GM12878 (cell line): Measurements from ENCODE around the gene GPR108. TPM values are rescaled to one million over a fixed set of nuclear protein-coding genes. Genes with fewer than 3 reads are reported as not detected.

Source experiments
- ATAC-seq: fragments of 200-7000 bp; cut with Tn5 transposase; 3 replicates; pipeline ENCODE4 v1.9.1; 2020; ENCODE audit warnings: mild to moderate bottlenecking, moderate library complexity
- BruUV-seq: library from RNA; stranded (reverse); fragments of 400-500 nt; replicated peaks from 2 replicates; lab custom pipeline; 2021; lab: Mats Ljungman, UMichigan
- CTCF ChIA-PET: fragments of 300-600 bp; sonication (Branson Sonifier 250); formaldehyde crosslinking; extraction: SDS; loops from one replicate; lab custom pipeline; 2021; ENCODE audit warnings: inconsistent platforms; lab: Yijun Ruan, JAX
- POLR2A ChIA-PET: fragments of 350-600 bp; formaldehyde crosslinking; extraction: SDS; loops from one replicate; lab custom pipeline; 2021; ENCODE audit warnings: inconsistent platforms; lab: Charles Lee
- RAD21 ChIA-PET: fragments of 300-600 bp; sonication (Branson Sonifier 250); formaldehyde crosslinking; loops from one replicate; lab custom pipeline; 2023; ENCODE audit warnings: antibody characterized with exemption; ENCODE audit not compliant: unreplicated experiment; lab: Charles Lee
- SMC1A ChIA-PET: fragments of 300-600 bp; sonication (Branson Sonifier 250); formaldehyde crosslinking; loops from one replicate; lab custom pipeline; 2023; ENCODE audit not compliant: unreplicated experiment, uncharacterized antibody; lab: Charles Lee
- DNase-seq: peaks from one replicate; pipeline ENCODE4 v3.0.0-alpha.2; 2011; ENCODE audit warnings: low read depth, low spot score
- FAIRE-seq: peaks from 3 replicates; lab custom pipeline; 2011; peaks lifted over from hg19 to GRCh38; lab: Jason Lieb, UNC
- H2AFZ ChIP-seq: 2 replicates; pipeline ENCODE4 v1.6.0; 2011; ENCODE audit warnings: low read depth, low read length, control low read depth; ENCODE audit not compliant: control insufficient read depth
- H3K27ac ChIP-seq: 2 replicates; pipeline ENCODE4 v1.5.1; 2011; ENCODE audit warnings: control low read depth; ENCODE audit not compliant: control insufficient read depth, insufficient read depth
- H3K27me3 ChIP-seq, 2 experiments: replicated peaks in 1 of 2; 2 replicates each; pipeline versions ENCODE4 v1.6.0 to v1.6.1; 2011; ENCODE audit warnings: low read length in 1 of 2; ENCODE audit not compliant: control insufficient read depth in 2 of 2, insufficient read depth in 2 of 2
- H3K36me3 ChIP-seq, 2 experiments: 2 replicates each; pipeline ENCODE4 v1.5.1; 2011; ENCODE audit warnings: low read length in 1 of 2; ENCODE audit not compliant: control insufficient read depth in 2 of 2, insufficient read depth in 2 of 2
- H3K4me1 ChIP-seq: 2 replicates; pipeline ENCODE4 v1.6.1; 2011; ENCODE audit warnings: mild to moderate bottlenecking, low read length, moderate library complexity, mixed read lengths; ENCODE audit not compliant: control insufficient read depth, insufficient read depth
- H3K4me2 ChIP-seq: 2 replicates; pipeline ENCODE4 v1.6.0; 2011; ENCODE audit warnings: control low read depth; ENCODE audit not compliant: control insufficient read depth, insufficient read depth
- H3K4me3 ChIP-seq: fragments of 200-600 bp; sonication (generic); 2 replicates; pipeline ENCODE4 v1.5.1; 2016
- H3K79me2 ChIP-seq: 2 replicates; pipeline ENCODE4 v1.6.0; 2011; ENCODE audit warnings: low read length; ENCODE audit not compliant: control insufficient read depth, insufficient read depth
- H3K9ac ChIP-seq: 2 replicates; pipeline ENCODE4 v1.8.0; 2011; ENCODE audit warnings: low read length, control low read depth, mixed read lengths; ENCODE audit not compliant: control insufficient read depth, insufficient read depth
- H3K9me3 ChIP-seq: replicated peaks from 3 replicates; pipeline ENCODE4 v1.5.1; 2011; ENCODE audit warnings: mild to moderate bottlenecking, low read length; ENCODE audit not compliant: control insufficient read depth, insufficient read depth
- H4K20me1 ChIP-seq: 2 replicates; pipeline ENCODE4 v1.6.0; 2011; ENCODE audit not compliant: control insufficient read depth, insufficient read depth
- CTCF ChIP-seq, 3 experiments: IDR thresholded peaks in 2 of 3; conservative IDR thresholded peaks in 1 of 3; 2 replicates each; pipeline ENCODE4 v1.5.1; 2011; ENCODE audit warnings: low read depth in 3 of 3, low read length in 3 of 3, mild to moderate bottlenecking in 3 of 3, control low read depth in 2 of 3, moderate library complexity in 2 of 3, inconsistent platforms in 1 of 3, mixed read lengths in 1 of 3; ENCODE audit not compliant: control insufficient read depth in 2 of 3, insufficient read depth in 1 of 3; ENCODE audit errors: extremely low read depth in 1 of 3
- EZH2 ChIP-seq: IDR thresholded peaks from 2 replicates; pipeline ENCODE4 v1.6.1; 2012; ENCODE audit warnings: low read depth, mild to moderate bottlenecking, control low read depth, inconsistent platforms, low read length, borderline replicate concordance; ENCODE audit not compliant: control insufficient read depth
- LARP7 ChIP-seq: fragments of 450-650 bp; IDR thresholded peaks from 2 replicates; pipeline ENCODE4 v1.6.1; 2017; ENCODE audit warnings: mild to moderate bottlenecking
- NFYB ChIP-seq: IDR thresholded peaks from 2 replicates; pipeline ENCODE4 v1.6.1; 2011; ENCODE audit warnings: low read depth, mild to moderate bottlenecking, low read length, improper control_type of control experiment, moderate library complexity; ENCODE audit not compliant: insufficient read depth
- PBX3 ChIP-seq: IDR thresholded peaks from 2 replicates; pipeline ENCODE4 v1.6.1; 2011; ENCODE audit warnings: mild to moderate bottlenecking, low read depth, low read length, moderate library complexity; ENCODE audit not compliant: insufficient replicate concordance
- PKNOX1 ChIP-seq: fragments of 450-650 bp; IDR thresholded peaks from 2 replicates; pipeline ENCODE4 v1.6.1; 2016; ENCODE audit warnings: mild to moderate bottlenecking
- POLR2A ChIP-seq: IDR thresholded peaks from 2 replicates; pipeline ENCODE4 v1.6.1; 2011; ENCODE audit warnings: low read depth, mild to moderate bottlenecking, low read length
- SMAD1 ChIP-seq: fragments of 450-650 bp; IDR thresholded peaks from 2 replicates; pipeline ENCODE4 v1.6.1; 2018; ENCODE audit warnings: mild to moderate bottlenecking, low read depth; ENCODE audit not compliant: partially characterized antibody
- WGBS: methylation state at CpG from one replicate; pipeline ENCODE4 v1.1.6; 2016; ENCODE audit warnings: low lambda C conversion rate; ENCODE audit not compliant: insufficient replicate concordance, insufficient coverage; ENCODE audit errors: missing lambda C conversion rate; 5-methylcytosine and 5-hydroxymethylcytosine counted together
- in situ Hi-C: fragments of 300-500 bp; cut with MboI; formaldehyde crosslinking; loops from 9 replicates; pipeline ENCODE4 v1.14.3; 2018; ENCODE audit warnings: mixed read lengths
- intact Hi-C: fragments of 100-400 bp; cut with micrococcal nuclease; formaldehyde crosslinking; loops from one replicate; pipeline ENCODE4 v1.14.2; 2022; ENCODE audit not compliant: unreplicated experiment
- polyA plus RNA-seq, 11 experiments: library from polyadenylated mRNA; depleted of rRNA in 4 of 11; unstranded in 6 of 11; stranded (reverse) in 5 of 11; fragments of >200 nt; fragmentation: Nextera tagmentation in 4 of 11; fragmentation: Illumina TruSeq in 1 of 11; extraction: Ambion mirVana in 4 of 11; extraction: Trizol in 1 of 11; gene quantifications; 1 replicate in 1 of 11; 2 replicates in 10 of 11; pipeline versions ENCODE4 v1.2.1 to v1.2.3, GENCODE V29; 2011 to 2016; ENCODE audit warnings: inconsistent platforms in 2 of 11, missing spikeins in 2 of 11, low read depth in 1 of 11
- total RNA-seq, 4 experiments: library from RNA; depleted of rRNA in 3 of 4; stranded (reverse); fragments of >200 nt in 3 of 4; fragmentation: Illumina TruSeq in 1 of 4; extraction: Trizol in 1 of 4; gene quantifications; 2 replicates each; pipeline versions ENCODE4 v1.2.1 to v1.2.3, GENCODE V29; 2013 to 2021

The GPR108 gene
- total and polyA plus RNA-seq, 10 of the 15 experiments (the other 5 are each of a cell fraction or from before 2014, with no cell fraction given): 4.4 to 87.2 (median 57.1) TPM

- no peak for FAIRE-seq
- H3K79me2 ChIP-seq: no peaks in the 10 kb centered on the region
- no peak overlapping the region for H3K4me3 ChIP-seq
- WGBS: 82% methylated on average over 13 of the region's 13 CpGs
- peak; percentile 81 for TF ChIP-seq PBX3
- no peak for TF ChIP-seq SMAD1
- TF ChIP-seq PKNOX1: peak; percentile 84
- no peak for TF ChIP-seq POLR2A
- 0 out of 2 replicates have a peak, but pooled peaks have one; percentile 33 for TF ChIP-seq NFYB
- TF ChIP-seq, all 136 proteins: peak for 3
- Histone ChIP-seq H2AFZ (no peak overlapping the region), H3K4me2 (no peak overlapping the region), H3K36me3 (no peaks in the 10 kb centered on the region), H3K4me1 (no peaks in the 10 kb centered on the region), H3K27ac (no peak overlapping the region), H3K9ac (no peak overlapping the region), H4K20me1 (no peaks in the 10 kb centered on the region), H3K27me3 (no peaks in the 10 kb centered on the region), H3K9me3 (peaks cover 1% of the 10 kb centered on the region; the same call in 1 of the 3 replicates)
- SMC1A ChIA-PET: no interaction called here
- no TSS peak for BruUV-seq
- POLR2A ChIA-PET: no interaction called here
- DNase-seq (no peak), ATAC-seq (no peak)
- RAD21 ChIA-PET: no interaction called here
- CTCF ChIA-PET: no interaction called here
- intact Hi-C loops (no loop called here), in situ Hi-C loops (no loop called here)
These were observed 44.3 kb downstream of the GPR108 start for GRCh38 chr19:6693056-6693471.

GRCh38 chr19:6692027-6692426 lies 45.4 kb downstream of the GPR108 start:
- Histone ChIP-seq H3K4me2 (no peak overlapping the region), H3K4me3 (no peak overlapping the region), H4K20me1 (no peaks in the 10 kb centered on the region), H3K36me3 (no peaks in the 10 kb centered on the region), H2AFZ (no peak overlapping the region), H3K9me3 (peaks cover 1% of the 10 kb centered on the region; the same call in 1 of the 3 replicates), H3K4me1 (no peaks in the 10 kb centered on the region), H3K79me2 (no peaks in the 10 kb centered on the region), H3K27ac (no peak overlapping the region), H3K9ac (no peak overlapping the region), H3K27me3 (no peaks in the 10 kb centered on the region)
- SMC1A ChIA-PET: no interaction called here
- in situ Hi-C loops (no loop called here), intact Hi-C loops (no loop called here)
- TF ChIP-seq CTCF (IDR thresholded peaks at IDR 0.05 in 2 of 3, conservative IDR thresholded peaks at IDR 0.05 in 1 of 3; ENCODE audit: control insufficient read depth in 2 of 3, extremely low read depth in 1 of 3, insufficient read depth in 1 of 3, low read depth in 3 of 3, low read length in 3 of 3) (peak in 1 of 3 experiments; percentile 7; a peak in 1 of 6 replicates), LARP7 (no peak), EZH2 (no peak)
- WGBS: 11% methylated on average over 10 of the region's 10 CpGs
- ATAC-seq (no peak), DNase-seq (no peak), FAIRE-seq (no peak)
- POLR2A ChIA-PET: no interaction called here
- RAD21 ChIA-PET: no interaction called here
- BruUV-seq: no TSS peak
- CTCF ChIA-PET: no interaction called here
